Fibroblast of the aortic adventitia (primary cell): Measurements from ENCODE around the gene CLPX. TPM values are rescaled to one million over a fixed set of nuclear protein-coding genes. Genes with fewer than 3 reads are reported as not detected.
"Not testable (repeated sequence)": the region's sequence is repeated elsewhere in the genome, so short reads cannot be mapped to it uniquely, and the experiment has no call there.

Experiments used
- DNase-seq: peaks from one replicate; pipeline ENCODE4 v3.0.0-alpha.2; 2010; ENCODE audit warnings: low read depth
- H3K4me3 ChIP-seq: 2 replicates; pipeline ENCODE4 v1.5.1; 2011; ENCODE audit warnings: low read depth, mild to moderate bottlenecking, control low read depth, low read length, moderate library complexity
- total RNA-seq: library from RNA; depleted of rRNA; stranded (reverse); fragments of >200 nt; gene quantifications from 2 replicates; pipeline ENCODE4 v1.2.3, GENCODE V29; 2012; ENCODE audit warnings: low replicate concordance
- TF ChIP-seq, protein P1 (sequence below): IDR thresholded peaks from 2 replicates; pipeline ENCODE4 v1.5.1; 2011; ENCODE audit warnings: mild to moderate bottlenecking, low read length, control low read depth, inconsistent platforms; ENCODE audit not compliant: insufficient read depth

Gene CLPX
- total RNA-seq, 1 donor = 40.4 TPM

DNA sequence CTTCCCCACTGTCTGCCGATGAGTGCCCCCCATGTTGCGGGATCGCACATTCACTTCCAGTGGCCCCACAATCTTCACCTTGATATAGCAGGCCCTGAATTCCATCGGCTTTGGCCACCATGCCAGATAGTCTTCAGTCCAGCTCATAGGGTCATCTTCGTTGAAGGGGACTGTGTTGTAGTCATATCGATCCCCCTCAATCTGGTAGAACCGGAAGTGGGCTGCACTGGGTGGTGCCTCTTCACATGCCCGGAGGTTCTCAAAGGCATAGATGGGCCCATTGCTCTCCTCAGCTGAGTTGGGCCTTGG is 12.1 kb upstream of the CLPX start:
- H3K4me3 ChIP-seq = no peak overlapping the region
- no peak for DNase-seq

DNA sequence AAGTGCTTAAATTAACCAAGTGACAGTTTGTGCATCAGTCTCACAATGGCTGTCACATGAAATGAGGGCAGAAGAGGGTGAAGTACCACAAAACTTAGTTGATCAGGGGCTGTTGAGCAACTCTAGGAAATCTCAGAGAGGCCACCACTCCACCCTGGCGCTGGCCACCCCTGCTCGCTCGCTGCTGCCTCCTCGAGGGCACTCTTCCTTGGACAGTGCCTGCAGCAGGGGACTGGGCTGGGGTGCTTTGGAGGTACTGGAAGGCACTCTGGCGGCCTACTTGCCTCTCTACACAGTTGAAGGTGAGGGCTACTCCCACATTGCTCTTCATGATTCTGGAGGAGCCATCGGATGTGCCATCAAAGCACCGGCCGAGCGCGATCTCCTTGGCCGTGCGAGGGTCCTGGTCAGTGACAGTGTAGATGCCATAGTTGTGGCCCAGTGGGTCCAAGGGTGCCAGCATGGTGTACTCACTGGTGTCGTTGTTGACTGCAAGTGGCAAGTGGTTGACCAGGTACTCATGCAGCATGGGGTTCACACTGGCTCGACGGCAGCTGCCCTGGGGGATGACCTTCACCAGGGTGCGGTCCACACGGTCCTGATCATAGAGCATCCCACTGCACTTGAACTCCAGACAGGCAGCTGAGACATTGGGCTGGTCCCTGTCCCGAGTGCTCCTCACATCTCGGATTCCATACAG is 11.6 kb upstream of the CLPX start:
- no peak overlapping the region for H3K4me3 ChIP-seq
- TF ChIP-seq, protein P1, sequence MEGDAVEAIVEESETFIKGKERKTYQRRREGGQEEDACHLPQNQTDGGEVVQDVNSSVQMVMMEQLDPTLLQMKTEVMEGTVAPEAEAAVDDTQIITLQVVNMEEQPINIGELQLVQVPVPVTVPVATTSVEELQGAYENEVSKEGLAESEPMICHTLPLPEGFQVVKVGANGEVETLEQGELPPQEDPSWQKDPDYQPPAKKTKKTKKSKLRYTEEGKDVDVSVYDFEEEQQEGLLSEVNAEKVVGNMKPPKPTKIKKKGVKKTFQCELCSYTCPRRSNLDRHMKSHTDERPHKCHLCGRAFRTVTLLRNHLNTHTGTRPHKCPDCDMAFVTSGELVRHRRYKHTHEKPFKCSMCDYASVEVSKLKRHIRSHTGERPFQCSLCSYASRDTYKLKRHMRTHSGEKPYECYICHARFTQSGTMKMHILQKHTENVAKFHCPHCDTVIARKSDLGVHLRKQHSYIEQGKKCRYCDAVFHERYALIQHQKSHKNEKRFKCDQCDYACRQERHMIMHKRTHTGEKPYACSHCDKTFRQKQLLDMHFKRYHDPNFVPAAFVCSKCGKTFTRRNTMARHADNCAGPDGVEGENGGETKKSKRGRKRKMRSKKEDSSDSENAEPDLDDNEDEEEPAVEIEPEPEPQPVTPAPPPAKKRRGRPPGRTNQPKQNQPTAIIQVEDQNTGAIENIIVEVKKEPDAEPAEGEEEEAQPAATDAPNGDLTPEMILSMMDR = no peak
- DNase-seq = no peak

More for the DNA sequence above, 12.1 kb upstream of the CLPX start:
- TF ChIP-seq, protein P1 = no peak

DNA sequence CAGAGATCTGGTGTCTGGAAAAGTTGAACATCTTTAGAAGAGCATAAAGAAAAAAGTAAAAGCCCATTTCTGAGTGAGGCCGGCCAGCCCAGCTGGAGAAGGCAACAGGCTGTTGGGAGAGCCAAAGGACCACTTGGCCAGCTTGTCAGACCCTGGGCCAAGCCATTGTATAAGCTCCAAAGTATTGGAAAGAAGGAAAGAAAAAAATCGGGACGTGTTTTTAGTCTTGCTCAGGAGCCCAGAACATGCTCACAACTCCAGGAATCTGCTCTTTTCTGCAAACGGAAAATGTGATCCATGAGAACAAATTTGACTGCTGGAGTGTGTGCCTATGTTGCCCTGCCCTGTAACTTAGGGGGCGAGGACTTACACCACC is 10.4 kb upstream of the CLPX start:
- DNase-seq = peak; percentile 65
- H3K4me3 ChIP-seq = no peak overlapping the region
- TF ChIP-seq, protein P1 = no peak

DNA sequence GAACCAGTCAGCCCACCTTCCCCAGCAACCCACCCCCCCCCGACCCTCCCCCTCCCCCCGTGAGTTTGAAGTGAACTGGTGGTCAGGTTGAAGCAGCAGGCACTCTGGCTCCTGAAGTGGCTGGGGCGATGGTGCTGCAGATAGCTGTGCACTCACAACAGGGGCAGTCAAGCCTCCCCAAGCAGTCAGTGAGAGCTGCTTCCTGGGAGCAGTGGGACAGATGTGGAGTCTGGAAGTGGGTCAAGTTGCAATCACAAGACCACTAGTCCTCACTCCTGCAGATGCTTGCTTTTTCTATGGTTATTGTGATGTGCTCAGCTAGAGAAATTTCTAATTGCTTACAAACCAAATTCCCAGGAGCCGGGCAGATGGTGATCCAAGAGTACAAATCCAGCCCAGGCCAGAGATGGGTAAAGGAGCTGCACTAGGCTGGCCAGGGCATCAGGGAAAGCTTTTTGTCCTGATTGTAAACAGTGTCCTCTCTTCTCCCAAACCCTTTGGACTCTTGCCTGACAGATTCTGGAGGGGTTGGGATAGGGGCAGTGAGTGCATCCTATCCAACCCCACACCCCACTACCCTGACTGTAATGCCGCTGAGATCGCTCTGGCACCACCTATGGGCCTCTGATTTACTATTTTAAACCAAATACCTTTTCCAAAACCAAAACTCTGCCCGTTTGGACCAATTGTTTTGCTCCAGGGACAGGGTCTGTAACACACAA is 9.8 kb upstream of the CLPX start:
- peak; percentile 24 for DNase-seq
- TF ChIP-seq, protein P1 = peak; percentile 10
- no peak overlapping the region for H3K4me3 ChIP-seq

DNA sequence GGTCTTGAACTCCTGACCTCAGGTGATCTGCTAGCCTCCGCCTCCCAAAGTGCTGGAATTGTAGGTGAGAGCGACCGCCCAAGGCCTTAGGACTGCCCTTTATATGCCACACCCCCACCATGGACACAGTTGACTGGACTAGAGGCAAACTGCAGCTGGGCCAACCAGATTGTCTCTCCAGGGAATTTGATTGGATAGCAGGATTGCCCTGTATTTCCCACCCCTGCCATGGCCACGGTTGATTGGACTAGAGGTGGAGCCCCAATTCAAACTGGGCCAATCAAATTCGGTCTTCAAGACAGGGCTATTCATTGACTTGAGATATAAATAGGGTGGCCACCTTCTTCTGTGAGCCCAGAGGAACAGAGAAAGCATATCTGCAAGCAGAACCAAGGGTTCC is 6.9 kb upstream of the CLPX start:
- TF ChIP-seq, protein P1 = no peak
- peak; percentile 19 for DNase-seq
- H3K4me3 ChIP-seq = no peak overlapping the region

DNA sequence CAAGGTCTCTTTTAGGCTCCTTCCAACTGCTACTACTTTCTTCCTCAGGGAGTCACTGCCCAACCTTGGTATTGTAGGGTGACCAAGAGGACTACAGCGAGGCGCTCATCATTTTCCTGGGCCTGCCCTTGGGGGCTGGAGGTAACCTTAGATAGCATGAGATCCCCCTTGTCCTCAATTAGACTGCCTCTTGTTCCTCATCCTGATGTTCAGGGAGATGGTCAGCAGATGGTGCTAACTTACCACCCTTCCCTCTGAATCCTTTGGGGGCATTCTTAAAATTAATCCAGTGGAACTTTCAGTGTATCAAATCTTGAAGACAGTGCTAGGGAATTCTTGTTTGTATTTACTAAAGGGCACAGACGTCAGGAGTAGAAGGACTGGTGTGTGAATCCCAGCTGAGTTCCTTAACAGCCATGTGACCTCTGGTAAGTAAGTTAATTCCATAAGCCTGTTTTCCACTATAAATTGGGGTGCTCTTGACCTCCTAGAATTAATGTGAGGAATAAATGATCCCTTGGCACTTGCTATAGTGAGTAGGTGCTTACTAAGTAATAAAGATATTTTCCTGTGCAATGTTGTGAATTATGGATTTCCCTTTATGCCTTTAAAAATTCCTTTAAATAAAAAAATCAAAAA is 4.1 kb upstream of the CLPX start:
- no peak overlapping the region for H3K4me3 ChIP-seq
- peak; percentile 80 for DNase-seq
- TF ChIP-seq, protein P1 = peak; percentile 85

DNA sequence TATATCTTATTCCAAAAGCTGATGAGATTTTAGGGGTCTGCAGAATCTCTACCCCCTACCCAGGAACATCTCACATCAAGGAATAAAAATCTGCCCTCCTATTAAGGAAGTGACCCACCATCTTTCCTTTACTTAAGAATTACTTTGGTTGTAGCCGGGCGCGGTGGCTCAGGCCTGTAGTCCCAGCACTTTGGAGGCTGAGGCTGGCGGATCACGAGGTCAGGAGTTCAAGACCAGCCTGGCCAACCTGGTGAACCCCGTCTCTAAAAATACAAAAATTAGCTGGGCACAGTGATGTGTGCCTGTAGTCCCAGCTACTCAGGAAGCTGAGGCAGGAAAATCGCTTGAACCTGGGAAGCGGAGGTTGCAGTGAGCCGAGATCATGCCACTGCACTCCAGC is 3.3 kb upstream of the CLPX start:
- not testable (repeated sequence) for DNase-seq, H3K4me3 ChIP-seq
